WI38 (cell line): Measurements from ENCODE around the gene TBX19.

Source experiments
- H3K4me3 ChIP-seq: 2 replicates; pipeline ENCODE4 v1.5.1; 2011; ENCODE audit warnings: low read depth, mild to moderate bottlenecking, control low read depth, low read length
- TF ChIP-seq, protein P1 (sequence below): IDR thresholded peaks from 2 replicates; pipeline ENCODE4 v1.5.1; 2012; ENCODE audit warnings: low read depth, mild to moderate bottlenecking, control low read depth, low read length

The TBX19 gene

DNA sequence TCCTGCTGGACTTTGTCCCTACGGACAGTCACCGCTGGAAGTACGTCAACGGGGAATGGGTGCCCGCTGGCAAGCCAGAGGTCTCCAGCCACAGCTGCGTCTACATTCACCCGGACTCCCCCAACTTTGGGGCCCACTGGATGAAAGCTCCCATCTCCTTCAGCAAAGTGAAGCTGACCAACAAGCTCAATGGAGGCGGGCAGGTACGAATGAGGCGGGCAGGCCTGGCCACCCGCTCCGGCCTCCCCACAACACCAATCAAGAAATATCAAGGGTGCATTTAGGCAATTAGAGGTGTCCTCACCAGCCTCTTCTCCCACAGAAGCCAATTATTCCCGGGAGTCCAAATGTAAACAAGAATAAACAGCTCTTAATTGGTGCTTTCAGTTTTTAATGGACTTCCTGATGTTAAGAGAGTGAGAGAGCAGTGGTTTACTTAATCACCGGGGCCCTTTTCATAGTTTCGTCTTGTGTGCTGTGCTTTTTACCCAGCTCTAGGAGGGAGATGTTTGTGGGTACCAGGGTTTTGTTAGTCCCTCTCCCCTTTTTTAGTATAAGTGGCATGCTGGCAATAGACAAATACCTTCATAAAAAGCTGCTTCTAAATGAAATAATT, 10.7 kb downstream of the TBX19 start:
- no peak overlapping the region for H3K4me3 ChIP-seq
- TF ChIP-seq, protein P1, sequence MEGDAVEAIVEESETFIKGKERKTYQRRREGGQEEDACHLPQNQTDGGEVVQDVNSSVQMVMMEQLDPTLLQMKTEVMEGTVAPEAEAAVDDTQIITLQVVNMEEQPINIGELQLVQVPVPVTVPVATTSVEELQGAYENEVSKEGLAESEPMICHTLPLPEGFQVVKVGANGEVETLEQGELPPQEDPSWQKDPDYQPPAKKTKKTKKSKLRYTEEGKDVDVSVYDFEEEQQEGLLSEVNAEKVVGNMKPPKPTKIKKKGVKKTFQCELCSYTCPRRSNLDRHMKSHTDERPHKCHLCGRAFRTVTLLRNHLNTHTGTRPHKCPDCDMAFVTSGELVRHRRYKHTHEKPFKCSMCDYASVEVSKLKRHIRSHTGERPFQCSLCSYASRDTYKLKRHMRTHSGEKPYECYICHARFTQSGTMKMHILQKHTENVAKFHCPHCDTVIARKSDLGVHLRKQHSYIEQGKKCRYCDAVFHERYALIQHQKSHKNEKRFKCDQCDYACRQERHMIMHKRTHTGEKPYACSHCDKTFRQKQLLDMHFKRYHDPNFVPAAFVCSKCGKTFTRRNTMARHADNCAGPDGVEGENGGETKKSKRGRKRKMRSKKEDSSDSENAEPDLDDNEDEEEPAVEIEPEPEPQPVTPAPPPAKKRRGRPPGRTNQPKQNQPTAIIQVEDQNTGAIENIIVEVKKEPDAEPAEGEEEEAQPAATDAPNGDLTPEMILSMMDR, result no peak

DNA sequence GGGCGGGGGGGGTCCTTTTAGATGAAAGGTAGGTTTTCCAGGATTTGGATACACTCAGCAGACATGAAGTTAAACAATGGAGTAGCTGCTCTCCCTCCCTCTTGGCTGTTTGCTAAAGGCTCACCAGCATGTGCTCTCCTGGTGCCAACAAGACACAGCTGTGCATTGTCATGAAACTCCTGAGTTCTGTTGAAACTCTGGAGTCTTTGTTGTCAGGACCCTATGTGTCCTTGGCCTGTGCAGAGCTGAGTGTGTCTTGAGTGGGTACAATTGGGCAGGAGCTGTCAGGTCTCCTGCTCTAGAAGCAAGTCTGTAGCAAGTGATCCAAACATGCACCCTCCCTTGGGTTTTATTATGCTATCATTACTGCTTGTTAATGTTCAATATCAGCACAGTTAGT, 12.7 kb downstream of the TBX19 start:
- H3K4me3 ChIP-seq, result no peak overlapping the region
- TF ChIP-seq, protein P1, result no peak

DNA sequence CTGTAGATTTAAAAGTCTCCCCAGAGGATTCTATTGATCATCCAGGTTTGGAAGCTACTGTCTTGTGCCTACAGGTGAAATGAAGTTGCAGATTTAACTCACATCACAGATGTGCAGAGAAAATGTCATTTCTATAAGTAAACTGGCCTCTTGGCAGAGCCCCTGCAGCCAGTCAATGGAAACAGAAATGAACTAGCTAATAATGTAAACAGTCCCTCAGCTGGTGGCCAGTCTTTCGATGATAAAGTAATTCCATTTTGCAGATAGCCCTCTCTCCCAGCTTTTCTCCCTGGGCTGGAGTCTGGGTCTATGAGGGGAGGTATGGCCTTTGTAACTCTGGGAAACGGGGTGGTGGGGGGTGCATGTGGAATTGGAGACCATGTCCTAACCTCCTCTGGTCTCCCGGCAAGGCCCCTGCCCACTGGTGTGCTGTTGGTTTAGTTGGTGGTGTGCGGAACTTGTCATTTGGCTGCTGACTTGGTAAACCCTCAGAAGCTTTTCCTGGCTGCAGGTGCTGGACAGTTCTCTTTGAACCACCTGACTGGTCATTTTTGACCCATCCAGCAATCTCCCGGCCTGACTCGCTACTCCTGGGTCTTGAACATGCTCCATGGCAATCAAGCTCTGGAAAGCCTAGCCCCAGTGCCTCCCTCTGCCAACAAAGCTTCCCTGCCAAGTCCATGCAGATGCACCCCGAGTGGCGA, 14.9 kb downstream of the TBX19 start:
- TF ChIP-seq, protein P1, result no peak
- H3K4me3 ChIP-seq, result no peak overlapping the region

DNA sequence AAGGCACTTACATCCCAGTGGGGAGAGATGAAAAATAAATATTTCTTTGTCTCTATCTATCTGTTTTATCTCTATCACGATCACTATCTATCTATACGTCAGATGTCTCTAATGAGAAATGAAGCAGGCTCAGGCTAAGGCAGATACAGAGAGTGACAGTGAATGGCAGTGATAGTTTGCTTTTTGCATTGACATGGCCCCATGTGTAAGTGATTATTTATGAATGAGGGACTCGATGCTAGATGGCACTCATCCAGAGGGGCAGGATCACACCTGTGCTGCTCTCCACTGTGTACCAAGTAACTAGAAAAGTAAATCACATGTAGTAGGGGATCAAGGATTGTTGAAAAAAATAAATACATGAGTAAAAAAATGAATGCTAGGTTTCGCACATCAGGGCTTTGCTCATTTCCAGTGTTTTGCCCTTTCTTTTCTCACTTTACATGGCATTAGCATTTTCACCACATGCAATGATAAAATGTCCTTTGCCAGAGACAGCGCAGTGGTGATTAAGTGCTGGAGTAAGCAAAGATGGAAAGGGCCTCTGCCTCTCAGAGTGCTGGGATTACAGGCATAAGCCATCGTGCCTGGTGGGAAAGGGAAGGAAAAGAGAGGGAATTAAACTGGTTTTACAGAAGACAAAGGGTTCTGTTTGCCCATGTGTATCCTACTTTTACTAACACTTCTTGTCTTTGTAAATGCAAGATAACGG, 16.5 kb downstream of the TBX19 start:
- no peak overlapping the region for H3K4me3 ChIP-seq
- TF ChIP-seq, protein P1, result no peak

DNA sequence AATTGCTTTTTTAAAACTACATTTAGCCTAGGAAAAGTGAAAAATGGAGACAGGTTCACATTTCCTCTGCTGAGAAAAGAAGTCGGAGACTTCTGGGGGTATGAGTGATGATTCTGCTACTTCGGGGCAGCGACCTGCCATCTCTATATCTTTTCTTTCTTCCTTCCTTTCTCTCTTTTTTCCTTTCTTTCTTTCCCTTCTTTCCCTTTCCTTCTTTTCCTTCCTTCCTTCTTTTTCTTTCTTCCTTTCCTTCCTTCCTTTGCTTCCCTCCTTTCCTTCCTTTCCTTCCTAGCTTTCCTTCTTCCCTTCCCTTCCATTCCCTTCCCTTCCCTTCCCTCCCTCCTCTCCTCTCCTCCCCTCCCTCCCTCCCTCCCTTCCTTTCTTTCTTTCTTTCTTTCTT, 17.8 kb downstream of the TBX19 start:
- TF ChIP-seq, protein P1, result no peak

DNA sequence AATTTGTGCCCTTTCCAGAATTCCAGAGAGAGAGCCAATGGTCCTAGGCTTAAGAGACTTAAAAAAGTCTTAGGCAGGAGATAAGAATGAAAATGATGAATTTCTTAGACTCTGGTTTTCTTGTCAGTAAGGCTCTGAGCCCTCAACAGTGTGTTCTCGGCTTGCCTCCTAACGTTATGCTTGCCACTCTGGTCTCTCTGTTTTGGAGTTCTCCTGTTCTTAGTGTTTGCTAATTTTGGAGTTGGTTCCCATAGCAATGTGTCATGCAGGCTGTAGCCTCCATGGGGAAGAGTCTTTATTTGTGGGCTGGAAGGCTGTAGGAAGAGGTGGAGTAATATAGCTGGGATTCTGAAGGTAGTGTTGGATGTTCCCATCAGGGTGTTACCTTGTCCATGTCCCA, 19.9 kb downstream of the TBX19 start:
- H3K4me3 ChIP-seq, result no peak overlapping the region
- TF ChIP-seq, protein P1, result no peak

More for the DNA sequence above, 17.8 kb downstream of the TBX19 start:
- no peak overlapping the region for H3K4me3 ChIP-seq
